Measurements from ENCODE around the gene HRCT1.
"Not testable (repeated sequence)": the region's sequence is repeated elsewhere in the genome, so short reads cannot be mapped to it uniquely, and the experiment has no call there.

Gene HRCT1

GRCh38 chr9:35909274-35909673 lies 3.3 kb downstream of the HRCT1 start, which contains the start of gene SPAAR:
Gene SPAAR (plus strand): TSS chr9:35909490. CDS start chr9:35910464, 974 bp downstream.
- H3K4me1 ChIP-seq (ENCODE audit: control insufficient read depth, insufficient read depth, low read length, poor library complexity, severe bottlenecking), result peaks cover 61% of the 10 kb centered on the region
- H3K27ac ChIP-seq (ENCODE audit: low read depth, low read length, severe bottlenecking), result peak within 1 kb of the TSS; percentile 94
- 80 to 81% methylated on average over 8 to 11 of the region's 11 CpGs for WGBS, 2 experiments (ENCODE audit: insufficient coverage in 2 of 2)
- H3K9me3 ChIP-seq (ENCODE audit: control insufficient read depth, low read length), result no peaks in the 10 kb centered on the region
- H3K36me3 ChIP-seq (ENCODE audit: control insufficient read depth, insufficient read depth, low read length), result no peaks in the 10 kb centered on the region
- no peak within 1 kb of the TSS for H3K4me3 ChIP-seq (ENCODE audit: extremely low read depth, insufficient read depth, low read length, poor library complexity, severe bottlenecking)

GRCh38 chr9:35909687-35910612 lies 3.9 kb downstream of the HRCT1 start:
- peak overlapping the region; percentile 94 for H3K27ac ChIP-seq (ENCODE audit: low read depth, low read length, severe bottlenecking)
- no peaks in the 10 kb centered on the region for H3K36me3 ChIP-seq (ENCODE audit: control insufficient read depth, insufficient read depth, low read length)
- peaks cover 57% of the 10 kb centered on the region for H3K4me1 ChIP-seq (ENCODE audit: control insufficient read depth, insufficient read depth, low read length, poor library complexity, severe bottlenecking)
- no peak overlapping the region for H3K4me3 ChIP-seq (ENCODE audit: extremely low read depth, insufficient read depth, low read length, poor library complexity, severe bottlenecking)
- 92 to 93% methylated on average over 28 to 32 of the region's 34 CpGs for WGBS, 2 experiments (ENCODE audit: insufficient coverage in 2 of 2)
- no peaks in the 10 kb centered on the region for H3K9me3 ChIP-seq (ENCODE audit: control insufficient read depth, low read length)

GRCh38 chr9:35910613-35911359 lies 4.8 kb downstream of the HRCT1 start:
- no peak overlapping the region for H3K27ac ChIP-seq (ENCODE audit: low read depth, low read length, severe bottlenecking)
- H3K4me1 ChIP-seq (ENCODE audit: control insufficient read depth, insufficient read depth, low read length, poor library complexity, severe bottlenecking), result peaks cover 53% of the 10 kb centered on the region
- WGBS, 2 experiments (ENCODE audit: insufficient coverage in 2 of 2), result 81 to 88% methylated on average over 11 to 13 of the region's 14 CpGs
- no peaks in the 10 kb centered on the region for H3K9me3 ChIP-seq (ENCODE audit: control insufficient read depth, low read length)
- H3K4me3 ChIP-seq (ENCODE audit: extremely low read depth, insufficient read depth, low read length, poor library complexity, severe bottlenecking), result no peak overlapping the region
- H3K36me3 ChIP-seq (ENCODE audit: control insufficient read depth, insufficient read depth, low read length), result no peaks in the 10 kb centered on the region

GRCh38 chr9:35911690-35912089 lies 5.7 kb downstream of the HRCT1 start:
- Histone ChIP-seq H3K27ac (ENCODE audit: low read depth, low read length, severe bottlenecking) (no peak overlapping the region), H3K4me1 (ENCODE audit: control insufficient read depth, insufficient read depth, low read length, poor library complexity, severe bottlenecking) (peaks cover 45% of the 10 kb centered on the region), H3K9me3 (ENCODE audit: control insufficient read depth, low read length) (no peaks in the 10 kb centered on the region), H3K4me3 (ENCODE audit: extremely low read depth, insufficient read depth, low read length, poor library complexity, severe bottlenecking) (no peak overlapping the region), H3K36me3 (ENCODE audit: control insufficient read depth, insufficient read depth, low read length) (no peaks in the 10 kb centered on the region)
- 89 to 90% methylated on average over 5 to 10 of the region's 10 CpGs for WGBS, 2 experiments (ENCODE audit: insufficient coverage in 2 of 2)

GRCh38 chr9:35912791-35913400 lies 6.9 kb downstream of the HRCT1 start:
- WGBS, 2 experiments (ENCODE audit: insufficient coverage in 2 of 2), result 83 to 91% methylated on average over 4 to 10 of the region's 10 CpGs
- no peaks in the 10 kb centered on the region for H3K9me3 ChIP-seq (ENCODE audit: control insufficient read depth, low read length)
- no peak overlapping the region for H3K4me3 ChIP-seq (ENCODE audit: extremely low read depth, insufficient read depth, low read length, poor library complexity, severe bottlenecking)
- H3K27ac ChIP-seq (ENCODE audit: low read depth, low read length, severe bottlenecking), result no peak overlapping the region
- H3K4me1 ChIP-seq (ENCODE audit: control insufficient read depth, insufficient read depth, low read length, poor library complexity, severe bottlenecking), result peaks cover 35% of the 10 kb centered on the region
- no peaks in the 10 kb centered on the region for H3K36me3 ChIP-seq (ENCODE audit: control insufficient read depth, insufficient read depth, low read length)

- not testable (repeated sequence) for H3K4me3 ChIP-seq (ENCODE audit: extremely low read depth, insufficient read depth, low read length, poor library complexity, severe bottlenecking); H3K27ac ChIP-seq (ENCODE audit: low read depth, low read length, severe bottlenecking); H3K9me3 ChIP-seq (ENCODE audit: control insufficient read depth, low read length); H3K36me3 ChIP-seq (ENCODE audit: control insufficient read depth, insufficient read depth, low read length)
- peaks cover 31% of the 10 kb centered on the region for H3K4me1 ChIP-seq (ENCODE audit: control insufficient read depth, insufficient read depth, low read length, poor library complexity, severe bottlenecking)
These were observed 7.4 kb downstream of the HRCT1 start for GRCh38 chr9:35913429-35913828.

- WGBS, 2 experiments (ENCODE audit: insufficient coverage in 2 of 2), result 73 to 74% methylated on average over 8 of the region's 9 CpGs
- no peak overlapping the region for H3K27ac ChIP-seq (ENCODE audit: low read depth, low read length, severe bottlenecking)
- no peaks in the 10 kb centered on the region for H3K9me3 ChIP-seq (ENCODE audit: control insufficient read depth, low read length)
These were observed 8.4 kb downstream of the HRCT1 start for GRCh38 chr9:35914301-35914807.

GRCh38 chr9:35915681-35916294 lies 9.8 kb downstream of the HRCT1 start:
- no peaks in the 10 kb centered on the region for H3K9me3 ChIP-seq (ENCODE audit: control insufficient read depth, low read length)
- H3K36me3 ChIP-seq (ENCODE audit: control insufficient read depth, insufficient read depth, low read length), result no peaks in the 10 kb centered on the region
- 79 to 87% methylated on average over 12 to 16 of the region's 16 CpGs for WGBS, 2 experiments (ENCODE audit: insufficient coverage in 2 of 2)
- no peak overlapping the region for H3K27ac ChIP-seq (ENCODE audit: low read depth, low read length, severe bottlenecking)
- peaks cover 7% of the 10 kb centered on the region for H3K4me1 ChIP-seq (ENCODE audit: control insufficient read depth, insufficient read depth, low read length, poor library complexity, severe bottlenecking)
- no peak overlapping the region for H3K4me3 ChIP-seq (ENCODE audit: extremely low read depth, insufficient read depth, low read length, poor library complexity, severe bottlenecking)

More at GRCh38 chr9:35914301-35914807, 8.4 kb downstream of the HRCT1 start:
- Histone ChIP-seq H3K4me3 (ENCODE audit: extremely low read depth, insufficient read depth, low read length, poor library complexity, severe bottlenecking) (no peak overlapping the region), H3K4me1 (ENCODE audit: control insufficient read depth, insufficient read depth, low read length, poor library complexity, severe bottlenecking) (peaks cover 21% of the 10 kb centered on the region), H3K36me3 (ENCODE audit: control insufficient read depth, insufficient read depth, low read length) (no peaks in the 10 kb centered on the region)

- no peak overlapping the region for H3K4me3 ChIP-seq (ENCODE audit: extremely low read depth, insufficient read depth, low read length, poor library complexity, severe bottlenecking)
- no peaks in the 10 kb centered on the region for H3K9me3 ChIP-seq (ENCODE audit: control insufficient read depth, low read length)
- peaks cover 3% of the 10 kb centered on the region for H3K4me1 ChIP-seq (ENCODE audit: control insufficient read depth, insufficient read depth, low read length, poor library complexity, severe bottlenecking)
- H3K36me3 ChIP-seq (ENCODE audit: control insufficient read depth, insufficient read depth, low read length), result no peaks in the 10 kb centered on the region
- 63 to 91% methylated on average over 1 to 3 of the region's 4 CpGs for WGBS, 2 experiments (ENCODE audit: insufficient coverage in 2 of 2)
- H3K27ac ChIP-seq (ENCODE audit: low read depth, low read length, severe bottlenecking), result no peak overlapping the region
These were observed 11.3 kb downstream of the HRCT1 start for GRCh38 chr9:35917261-35917660.

GRCh38 chr9:35918780-35919179 lies 12.8 kb downstream of the HRCT1 start:
- 100% methylated on average over 1 of the region's 3 CpGs for WGBS, 2 experiments (ENCODE audit: insufficient coverage in 2 of 2)
- no peak overlapping the region for H3K4me3 ChIP-seq (ENCODE audit: extremely low read depth, insufficient read depth, low read length, poor library complexity, severe bottlenecking)
- H3K27ac ChIP-seq (ENCODE audit: low read depth, low read length, severe bottlenecking), result no peak overlapping the region
- no peaks in the 10 kb centered on the region for H3K9me3 ChIP-seq (ENCODE audit: control insufficient read depth, low read length)
- peaks cover 4% of the 10 kb centered on the region for H3K4me1 ChIP-seq (ENCODE audit: control insufficient read depth, insufficient read depth, low read length, poor library complexity, severe bottlenecking)
- no peaks in the 10 kb centered on the region for H3K36me3 ChIP-seq (ENCODE audit: control insufficient read depth, insufficient read depth, low read length)
